ENCODE results near the gene SETD2. TPM values are rescaled to one million over a fixed set of nuclear protein-coding genes. Genes with fewer than 3 reads are reported as not detected.

Gene SETD2
- total and polyA plus RNA-seq, 9 of the 15 experiments (the other 6 are each of a cell fraction or from before 2014, with no cell fraction given), result 8.2 to 44.0 (median 33.6) TPM

DNA sequence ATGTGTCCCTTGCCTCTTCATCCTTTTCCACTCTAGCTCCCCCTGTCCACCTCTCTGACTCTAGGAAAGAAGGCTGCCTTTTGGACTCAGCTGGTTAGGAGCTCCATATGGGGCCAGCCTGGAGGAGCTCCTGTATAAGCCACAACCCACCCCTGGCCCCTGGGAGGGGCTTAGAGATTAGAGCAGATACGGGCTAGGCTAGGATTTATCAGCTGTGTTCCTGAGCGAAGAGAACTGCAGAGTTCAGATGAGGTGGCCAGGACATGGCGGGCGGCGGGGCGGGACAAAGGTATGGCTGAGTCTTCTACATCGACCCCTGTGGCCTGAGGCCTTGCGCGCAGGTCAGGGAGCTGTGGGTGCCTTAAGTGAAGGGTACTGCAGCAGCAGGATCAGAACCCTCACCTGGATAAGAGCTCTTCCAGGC, 176.6 kb downstream of the SETD2 start (continued):
- TF ChIP-seq FOXM1 (IDR thresholded peaks at IDR 0.05; ENCODE audit: low read depth), result no peak; the same call in 1 of the 2 replicates
- no peak for TF ChIP-seq FOXM1 (CRISPR knock-in tag; IDR thresholded peaks at IDR 0.05; ENCODE audit: low read depth)
- TF ChIP-seq NFXL1 (CRISPR knock-in tag; IDR thresholded peaks at IDR 0.05), result no peak
- peak; percentile 31 for TF ChIP-seq POLR2B (IDR thresholded peaks at IDR 0.05; ENCODE audit: low read depth, partially characterized antibody)
- no peak for TF ChIP-seq EWSR1 (IDR thresholded peaks at IDR 0.05; ENCODE audit: borderline replicate concordance, low read depth, partially characterized antibody)
- TF ChIP-seq ZZZ3 (IDR thresholded peaks at IDR 0.05), result no peak
- TF ChIP-seq, protein P1, sequence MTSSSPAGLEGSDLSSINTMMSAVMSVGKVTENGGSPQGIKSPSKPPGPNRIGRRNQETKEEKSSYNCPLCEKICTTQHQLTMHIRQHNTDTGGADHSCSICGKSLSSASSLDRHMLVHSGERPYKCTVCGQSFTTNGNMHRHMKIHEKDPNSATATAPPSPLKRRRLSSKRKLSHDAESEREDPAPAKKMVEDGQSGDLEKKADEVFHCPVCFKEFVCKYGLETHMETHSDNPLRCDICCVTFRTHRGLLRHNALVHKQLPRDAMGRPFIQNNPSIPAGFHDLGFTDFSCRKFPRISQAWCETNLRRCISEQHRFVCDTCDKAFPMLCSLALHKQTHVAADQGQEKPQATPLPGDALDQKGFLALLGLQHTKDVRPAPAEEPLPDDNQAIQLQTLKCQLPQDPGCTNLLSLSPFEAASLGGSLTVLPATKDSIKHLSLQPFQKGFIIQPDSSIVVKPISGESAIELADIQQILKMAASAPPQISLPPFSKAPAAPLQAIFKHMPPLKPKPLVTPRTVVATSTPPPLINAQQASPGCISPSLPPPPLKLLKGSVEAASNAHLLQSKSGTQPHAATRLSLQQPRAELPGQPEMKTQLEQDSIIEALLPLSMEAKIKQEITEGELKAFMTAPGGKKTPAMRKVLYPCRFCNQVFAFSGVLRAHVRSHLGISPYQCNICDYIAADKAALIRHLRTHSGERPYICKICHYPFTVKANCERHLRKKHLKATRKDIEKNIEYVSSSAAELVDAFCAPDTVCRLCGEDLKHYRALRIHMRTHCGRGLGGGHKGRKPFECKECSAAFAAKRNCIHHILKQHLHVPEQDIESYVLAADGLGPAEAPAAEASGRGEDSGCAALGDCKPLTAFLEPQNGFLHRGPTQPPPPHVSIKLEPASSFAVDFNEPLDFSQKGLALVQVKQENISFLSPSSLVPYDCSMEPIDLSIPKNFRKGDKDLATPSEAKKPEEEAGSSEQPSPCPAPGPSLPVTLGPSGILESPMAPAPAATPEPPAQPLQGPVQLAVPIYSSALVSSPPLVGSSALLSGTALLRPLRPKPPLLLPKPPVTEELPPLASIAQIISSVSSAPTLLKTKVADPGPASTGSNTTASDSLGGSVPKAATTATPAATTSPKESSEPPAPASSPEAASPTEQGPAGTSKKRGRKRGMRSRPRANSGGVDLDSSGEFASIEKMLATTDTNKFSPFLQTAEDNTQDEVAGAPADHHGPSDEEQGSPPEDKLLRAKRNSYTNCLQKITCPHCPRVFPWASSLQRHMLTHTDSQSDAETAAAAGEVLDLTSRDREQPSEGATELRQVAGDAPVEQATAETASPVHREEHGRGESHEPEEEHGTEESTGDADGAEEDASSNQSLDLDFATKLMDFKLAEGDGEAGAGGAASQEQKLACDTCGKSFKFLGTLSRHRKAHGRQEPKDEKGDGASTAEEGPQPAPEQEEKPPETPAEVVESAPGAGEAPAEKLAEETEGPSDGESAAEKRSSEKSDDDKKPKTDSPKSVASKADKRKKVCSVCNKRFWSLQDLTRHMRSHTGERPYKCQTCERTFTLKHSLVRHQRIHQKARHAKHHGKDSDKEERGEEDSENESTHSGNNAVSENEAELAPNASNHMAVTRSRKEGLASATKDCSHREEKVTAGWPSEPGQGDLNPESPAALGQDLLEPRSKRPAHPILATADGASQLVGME (CRISPR knock-in tag; IDR thresholded peaks at IDR 0.05), result peak; percentile 63; the same call in 1 of the 2 replicates
- TF ChIP-seq ETV1 (tag; conservative IDR thresholded peaks at IDR 0.05; ENCODE audit: low read depth), result no peak
- TF ChIP-seq, protein P2, sequence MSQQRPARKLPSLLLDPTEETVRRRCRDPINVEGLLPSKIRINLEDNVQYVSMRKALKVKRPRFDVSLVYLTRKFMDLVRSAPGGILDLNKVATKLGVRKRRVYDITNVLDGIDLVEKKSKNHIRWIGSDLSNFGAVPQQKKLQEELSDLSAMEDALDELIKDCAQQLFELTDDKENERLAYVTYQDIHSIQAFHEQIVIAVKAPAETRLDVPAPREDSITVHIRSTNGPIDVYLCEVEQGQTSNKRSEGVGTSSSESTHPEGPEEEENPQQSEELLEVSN (IDR thresholded peaks at IDR 0.05; ENCODE audit: borderline replicate concordance in 1 of 2, extremely low read depth in 1 of 2, insufficient read depth in 1 of 2, insufficient read length in 1 of 2, low read depth in 1 of 2, low read length in 1 of 2, poor library complexity in 1 of 2, severe bottlenecking in 1 of 2), result no peak
- TF ChIP-seq SOX6 (IDR thresholded peaks at IDR 0.05), result peak; percentile 44; the same call in 1 of the 2 replicates
- TF ChIP-seq, protein P3, sequence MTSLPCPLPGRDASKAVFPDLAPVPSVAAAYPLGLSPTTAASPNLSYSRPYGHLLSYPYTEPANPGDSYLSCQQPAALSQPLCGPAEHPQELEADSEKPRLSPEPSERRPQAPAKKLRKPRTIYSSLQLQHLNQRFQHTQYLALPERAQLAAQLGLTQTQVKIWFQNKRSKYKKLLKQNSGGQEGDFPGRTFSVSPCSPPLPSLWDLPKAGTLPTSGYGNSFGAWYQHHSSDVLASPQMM (CRISPR knock-in tag; IDR thresholded peaks at IDR 0.05), result no peak
- no peak for TF ChIP-seq ZNF41 (CRISPR knock-in tag; conservative IDR thresholded peaks at IDR 0.05)
- no peak for TF ChIP-seq ZNF644 (tag; IDR thresholded peaks at IDR 0.05; ENCODE audit: low read depth)
- no peak for TF ChIP-seq ZSCAN29 (IDR thresholded peaks at IDR 0.05)
- TF ChIP-seq ADNP (tag; IDR thresholded peaks at IDR 0.05), result no peak
- TF ChIP-seq, protein P4, sequence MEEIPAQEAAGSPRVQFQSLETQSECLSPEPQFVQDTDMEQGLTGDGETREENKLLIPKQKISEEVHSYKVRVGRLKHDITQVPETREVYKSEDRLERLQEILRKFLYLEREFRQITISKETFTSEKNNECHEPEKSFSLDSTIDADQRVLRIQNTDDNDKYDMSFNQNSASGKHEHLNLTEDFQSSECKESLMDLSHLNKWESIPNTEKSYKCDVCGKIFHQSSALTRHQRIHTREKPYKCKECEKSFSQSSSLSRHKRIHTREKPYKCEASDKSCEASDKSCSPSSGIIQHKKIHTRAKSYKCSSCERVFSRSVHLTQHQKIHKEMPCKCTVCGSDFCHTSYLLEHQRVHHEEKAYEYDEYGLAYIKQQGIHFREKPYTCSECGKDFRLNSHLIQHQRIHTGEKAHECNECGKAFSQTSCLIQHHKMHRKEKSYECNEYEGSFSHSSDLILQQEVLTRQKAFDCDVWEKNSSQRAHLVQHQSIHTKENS (CRISPR knock-in tag; IDR thresholded peaks at IDR 0.05), result no peak
- peak; percentile 83 for TF ChIP-seq L3MBTL2 (IDR thresholded peaks at IDR 0.05)
- peak; percentile 91 for TF ChIP-seq ZEB2 (IDR thresholded peaks at IDR 0.05)
- TF ChIP-seq KDM1A (IDR thresholded peaks at IDR 0.05), result peak; percentile 64 to 81; a peak in 3 of 4 replicates
- TF ChIP-seq, protein P5, sequence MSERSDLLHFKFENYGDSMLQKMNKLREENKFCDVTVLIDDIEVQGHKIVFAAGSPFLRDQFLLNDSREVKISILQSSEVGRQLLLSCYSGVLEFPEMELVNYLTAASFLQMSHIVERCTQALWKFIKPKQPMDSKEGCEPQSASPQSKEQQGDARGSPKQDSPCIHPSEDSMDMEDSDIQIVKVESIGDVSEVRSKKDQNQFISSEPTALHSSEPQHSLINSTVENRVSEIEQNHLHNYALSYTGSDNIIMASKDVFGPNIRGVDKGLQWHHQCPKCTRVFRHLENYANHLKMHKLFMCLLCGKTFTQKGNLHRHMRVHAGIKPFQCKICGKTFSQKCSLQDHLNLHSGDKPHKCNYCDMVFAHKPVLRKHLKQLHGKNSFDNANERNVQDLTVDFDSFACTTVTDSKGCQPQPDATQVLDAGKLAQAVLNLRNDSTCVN (CRISPR knock-in tag; IDR thresholded peaks at IDR 0.05), result peak; percentile 44; the same call in 1 of the 2 replicates
